ENCODE results near the gene ADCY4. TPM values are rescaled to one million over a fixed set of nuclear protein-coding genes. Genes with fewer than 3 reads are reported as not detected.

The ADCY4 gene
- total and polyA plus RNA-seq, 4 donors = 22.6 to 42.8 (median 36.0) TPM

GRCh38 chr14:24286996-24287395 is 47.9 kb downstream of the ADCY4 start:
- no peak overlapping the region for H3K4me3 ChIP-seq
- no peak for DNase-seq
- H3K27me3 ChIP-seq (ENCODE audit: control insufficient read depth in 3 of 3, insufficient read depth in 3 of 3, low read length in 2 of 3) = no peaks in the 10 kb centered on the region
- no peak overlapping the region for H3K27ac ChIP-seq (ENCODE audit: low read depth in 1 of 2, low read length in 1 of 2)
- TF ChIP-seq CTCF (IDR thresholded peaks at IDR 0.05; ENCODE audit: control extremely low read depth, extremely low read depth) = no peak
- peaks cover 7 to 22% (median 15%) of the 10 kb centered on the region in 4 donors for H3K36me3 ChIP-seq (ENCODE audit: control insufficient read depth in 4 of 4, insufficient read depth in 4 of 4, low read length in 4 of 4)
- 95 to 97% methylated on average over 5 of the region's 5 CpGs for WGBS, 2 donors
- ATAC-seq (ENCODE audit: insufficient read depth, low FRiP score) = no peak
- no peaks in the 10 kb centered on the region for H3K4me1 ChIP-seq (ENCODE audit: control insufficient read depth in 5 of 5, insufficient read depth in 5 of 5, low read length in 5 of 5)
- H3K9me3 ChIP-seq (ENCODE audit: control insufficient read depth in 4 of 4, insufficient read depth in 3 of 4, low read length in 3 of 4) = no peaks in the 10 kb centered on the region
- H3K9ac ChIP-seq (ENCODE audit: insufficient read depth in 1 of 2, low read length in 2 of 2) = no peak overlapping the region

GRCh38 chr14:24285351-24285750 is 49.5 kb downstream of the ADCY4 start:
- Histone ChIP-seq H3K36me3 (ENCODE audit: control insufficient read depth in 4 of 4, insufficient read depth in 4 of 4, low read length in 4 of 4) (peaks cover 0 to 8% (median 6%) of the 10 kb centered on the region in 4 donors), H3K9ac (ENCODE audit: insufficient read depth in 1 of 2, low read length in 2 of 2) (no peak overlapping the region), H3K9me3 (ENCODE audit: control insufficient read depth in 4 of 4, insufficient read depth in 3 of 4, low read length in 3 of 4) (no peaks in the 10 kb centered on the region), H3K27me3 (ENCODE audit: control insufficient read depth in 3 of 3, insufficient read depth in 3 of 3, low read length in 2 of 3) (no peaks in the 10 kb centered on the region), H3K4me1 (ENCODE audit: control insufficient read depth in 5 of 5, insufficient read depth in 5 of 5, low read length in 5 of 5) (peaks cover 0 to 5% (median 0%) of the 10 kb centered on the region in 5 donors), H3K4me3 (no peak overlapping the region), H3K27ac (ENCODE audit: low read depth in 1 of 2, low read length in 1 of 2) (no peak overlapping the region)
- DNase-seq (no peak), ATAC-seq (ENCODE audit: insufficient read depth, low FRiP score) (no peak)
- TF ChIP-seq CTCF (IDR thresholded peaks at IDR 0.05; ENCODE audit: control extremely low read depth, extremely low read depth) = no peak
- WGBS, 2 donors = 87 to 90% methylated on average over 4 of the region's 4 CpGs

- DNase-seq = no peak
- Histone ChIP-seq H3K9me3 (ENCODE audit: control insufficient read depth in 4 of 4, insufficient read depth in 3 of 4, low read length in 3 of 4) (no peaks in the 10 kb centered on the region), H3K36me3 (ENCODE audit: control insufficient read depth in 4 of 4, insufficient read depth in 4 of 4, low read length in 4 of 4) (peaks cover 0 to 2% (median under 1%) of the 10 kb centered on the region in 4 donors), H3K9ac (ENCODE audit: insufficient read depth in 1 of 2, low read length in 2 of 2) (no peak overlapping the region), H3K27ac (ENCODE audit: low read depth in 1 of 2, low read length in 1 of 2) (no peak overlapping the region), H3K4me3 (no peak overlapping the region), H3K27me3 (ENCODE audit: control insufficient read depth in 3 of 3, insufficient read depth in 3 of 3, low read length in 2 of 3) (no peaks in the 10 kb centered on the region), H3K4me1 (ENCODE audit: control insufficient read depth in 5 of 5, insufficient read depth in 5 of 5, low read length in 5 of 5) (peaks cover 0 to 5% (median 0%) of the 10 kb centered on the region in 5 donors)
- TF ChIP-seq CTCF (IDR thresholded peaks at IDR 0.05; ENCODE audit: control extremely low read depth, extremely low read depth) = no peak
- no peak for ATAC-seq (ENCODE audit: insufficient read depth, low FRiP score)
- 83 to 89% methylated on average over 11 of the region's 11 CpGs for WGBS, 2 donors
These were observed 50.3 kb downstream of the ADCY4 start for GRCh38 chr14:24284501-24285035.
